Measurements from ENCODE around the gene VWA5B1.
A peak's percentile ranks its signal among the peaks of the same experiment; 100 is the strongest.

Gene VWA5B1

GRCh38 chr1:20322825-20323612, 32.3 kb downstream of the VWA5B1 start:
- DNase-seq: peak; percentile 6 to 35

- no peak for DNase-seq
Measured at GRCh38 chr1:20323613-20323920, 32.9 kb downstream of the VWA5B1 start.

- DNase-seq: no peak
Measured at GRCh38 chr1:20324704-20325406, 34.2 kb downstream of the VWA5B1 start.

- DNase-seq: no peak
Measured at GRCh38 chr1:20325407-20325843, 34.8 kb downstream of the VWA5B1 start.

GRCh38 chr1:20325844-20326420, 35.3 kb downstream of the VWA5B1 start:
- no peak for DNase-seq

GRCh38 chr1:20327467-20327866, 36.8 kb downstream of the VWA5B1 start:
- DNase-seq: no peak

GRCh38 chr1:20328201-20328600, 37.5 kb downstream of the VWA5B1 start:
- no peak for DNase-seq

- DNase-seq: no peak
Measured at GRCh38 chr1:20329793-20330542, 39.3 kb downstream of the VWA5B1 start.

GRCh38 chr1:20334103-20334502, 43.4 kb downstream of the VWA5B1 start:
- no peak for DNase-seq

- DNase-seq: no peak
Measured at GRCh38 chr1:20336105-20336605, 45.5 kb downstream of the VWA5B1 start.

GRCh38 chr1:20337581-20337980, 46.9 kb downstream of the VWA5B1 start:
- no peak for DNase-seq

- DNase-seq: no peak
Measured at GRCh38 chr1:20339811-20340457, 49.3 kb downstream of the VWA5B1 start.

- no peak for DNase-seq
Measured at GRCh38 chr1:20342294-20343148, 51.8 kb downstream of the VWA5B1 start.

- DNase-seq: peak; percentile 44 to 47
Measured at GRCh38 chr1:20343149-20343937, 52.7 kb downstream of the VWA5B1 start.

- no peak for DNase-seq
Measured at GRCh38 chr1:20343938-20344302, 53.2 kb downstream of the VWA5B1 start.

- no peak for DNase-seq
Measured at GRCh38 chr1:20344738-20345137, 54.1 kb downstream of the VWA5B1 start.

- no peak for DNase-seq
Measured at GRCh38 chr1:20345419-20345818, 54.7 kb downstream of the VWA5B1 start.

GRCh38 chr1:20346433-20346832, 55.8 kb downstream of the VWA5B1 start:
- DNase-seq: no peak

GRCh38 chr1:20347699-20348098, 57.0 kb downstream of the VWA5B1 start:
- DNase-seq: no peak

- no peak for DNase-seq
Measured at GRCh38 chr1:20348326-20348915, 57.7 kb downstream of the VWA5B1 start.
